Mesendoderm (in vitro differentiated cells): Measurements from ENCODE around the gene RNF187.

Experiments used
- DNase-seq: peaks from one replicate; pipeline ENCODE4 v3.0.0; 2013
- H2AK5ac ChIP-seq: 2 replicates; pipeline ENCODE4 v1.6.1; 2013; ENCODE audit warnings: low read length, inconsistent platforms
- H2BK120ac ChIP-seq: 2 replicates; pipeline ENCODE4 v1.6.1; 2013; ENCODE audit warnings: low read depth, mild to moderate bottlenecking, low read length, moderate library complexity, mixed read lengths
- H2BK15ac ChIP-seq: replicated peaks from 2 replicates; pipeline ENCODE4 v1.6.1; 2013; ENCODE audit warnings: low read depth, mild to moderate bottlenecking, moderate library complexity
- H2BK5ac ChIP-seq: 2 replicates; pipeline ENCODE4 v1.6.1; 2013; ENCODE audit warnings: low read length, inconsistent platforms
- H3K18ac ChIP-seq: 2 replicates; pipeline ENCODE4 v1.6.1; 2013; ENCODE audit warnings: mild to moderate bottlenecking, low read length, mixed read lengths
- H3K23ac ChIP-seq: one replicate; pipeline ENCODE4 v1.6.1; 2013; ENCODE audit warnings: low read length
- H3K27ac ChIP-seq: 2 replicates; pipeline ENCODE4 v1.5.1; 2013; ENCODE audit warnings: low read depth, mild to moderate bottlenecking, inconsistent platforms, low read length, moderate library complexity
- H3K27me3 ChIP-seq: 2 replicates; pipeline ENCODE4 v1.6.1; 2013; ENCODE audit warnings: low read length, control low read depth, mild to moderate bottlenecking, inconsistent platforms; ENCODE audit not compliant: insufficient read depth, poor library complexity
- H3K36me3 ChIP-seq: 2 replicates; pipeline ENCODE4 v1.6.1; 2013; ENCODE audit warnings: low read length, inconsistent platforms; ENCODE audit not compliant: control insufficient read depth, insufficient read depth
- H3K4ac ChIP-seq: one replicate; pipeline ENCODE4 v1.6.1; 2013; ENCODE audit warnings: low read depth, mild to moderate bottlenecking, low read length, moderate library complexity
- H3K4me1 ChIP-seq: 2 replicates; pipeline ENCODE4 v1.6.1; 2013; ENCODE audit warnings: low read depth, low read length, inconsistent platforms; ENCODE audit not compliant: control insufficient read depth
- H3K4me2 ChIP-seq: 2 replicates; pipeline ENCODE4 v1.6.1; 2013; ENCODE audit warnings: low read length
- H3K4me3 ChIP-seq: 2 replicates; pipeline ENCODE4 v1.5.1; 2013; ENCODE audit warnings: mild to moderate bottlenecking, low read length
- H3K56ac ChIP-seq: one replicate; pipeline ENCODE4 v1.6.1; 2013; ENCODE audit warnings: low read length
- H3K79me1 ChIP-seq: 2 replicates; pipeline ENCODE4 v1.6.1; 2013; ENCODE audit warnings: low read length, inconsistent platforms
- H3K79me2 ChIP-seq: 2 replicates; pipeline ENCODE4 v1.6.1; 2013; ENCODE audit warnings: mild to moderate bottlenecking, low read length; ENCODE audit not compliant: control insufficient read depth, insufficient read depth
- H3K9ac ChIP-seq: 2 replicates; pipeline ENCODE4 v1.6.1; 2013; ENCODE audit warnings: low read length, inconsistent platforms
- H4K5ac ChIP-seq: one replicate; pipeline ENCODE4 v1.6.1; 2013; ENCODE audit warnings: low read length
- H4K8ac ChIP-seq: one replicate; pipeline ENCODE4 v1.6.1; 2013; ENCODE audit warnings: low read depth, mild to moderate bottlenecking, control low read depth, low read length, moderate library complexity
- WGBS: extraction: QIAGEN DNeasy Blood & Tissue Kit; methylation state at CpG from one replicate; pipeline ENCODE4 v1.1.7; 2013; ENCODE audit warnings: low lambda C conversion rate, missing lambda C conversion rate; ENCODE audit not compliant: insufficient coverage; ENCODE audit errors: extremely low coverage; 5-methylcytosine and 5-hydroxymethylcytosine counted together

Gene RNF187

GRCh38 chr1:228510803-228511413 is 23.7 kb downstream of the RNF187 start:
- no peak overlapping the region for H3K23ac ChIP-seq
- H4K8ac ChIP-seq: no peak overlapping the region
- H2BK5ac ChIP-seq: no peak overlapping the region
- no peak overlapping the region for H3K27ac ChIP-seq
- no peak overlapping the region for H2BK15ac ChIP-seq
- no peak for DNase-seq
- WGBS: no CpG with 5 or more reads among the region's 3 CpGs
- no peak overlapping the region for H2AK5ac ChIP-seq
- H3K27me3 ChIP-seq: no peaks in the 10 kb centered on the region
- no peak overlapping the region for H3K18ac ChIP-seq
- no peak overlapping the region for H3K4ac ChIP-seq
- no peaks in the 10 kb centered on the region for H3K79me2 ChIP-seq
- H3K36me3 ChIP-seq: no peaks in the 10 kb centered on the region
- H3K79me1 ChIP-seq: no peaks in the 10 kb centered on the region
- H2BK120ac ChIP-seq: no peak overlapping the region
- H3K56ac ChIP-seq: no peak overlapping the region
- no peak overlapping the region for H4K5ac ChIP-seq
- no peak overlapping the region for H3K4me3 ChIP-seq
- H3K4me1 ChIP-seq: no peaks in the 10 kb centered on the region
- H3K4me2 ChIP-seq: no peak overlapping the region
- H3K9ac ChIP-seq: no peak overlapping the region

- no peaks in the 10 kb centered on the region for H3K79me1 ChIP-seq
- no peak overlapping the region for H2BK5ac ChIP-seq
- WGBS: no CpG with 5 or more reads among the region's 13 CpGs
- no peak overlapping the region for H3K56ac ChIP-seq
- H2AK5ac ChIP-seq: no peak overlapping the region
- H3K27ac ChIP-seq: no peak overlapping the region
- no peak overlapping the region for H2BK15ac ChIP-seq
- H2BK120ac ChIP-seq: no peak overlapping the region
- no peaks in the 10 kb centered on the region for H3K79me2 ChIP-seq
- H3K36me3 ChIP-seq: no peaks in the 10 kb centered on the region
- H4K5ac ChIP-seq: no peak overlapping the region
- H3K9ac ChIP-seq: no peak overlapping the region
- no peaks in the 10 kb centered on the region for H3K27me3 ChIP-seq
- H3K23ac ChIP-seq: no peak overlapping the region
- no peak overlapping the region for H3K4me3 ChIP-seq
- H3K18ac ChIP-seq: no peak overlapping the region
- H3K4ac ChIP-seq: no peak overlapping the region
- H3K4me1 ChIP-seq: no peaks in the 10 kb centered on the region
- H3K4me2 ChIP-seq: no peak overlapping the region
- DNase-seq: no peak
- no peak overlapping the region for H4K8ac ChIP-seq
These were observed 24.6 kb downstream of the RNF187 start for GRCh38 chr1:228511546-228512445.

- Histone ChIP-seq H3K18ac (no peak overlapping the region), H3K4me3 (no peak overlapping the region), H3K4me1 (no peaks in the 10 kb centered on the region), H3K79me2 (no peaks in the 10 kb centered on the region), H2BK120ac (no peak overlapping the region), H4K8ac (no peak overlapping the region), H2BK5ac (no peak overlapping the region), H3K23ac (no peak overlapping the region), H3K56ac (no peak overlapping the region), H3K79me1 (no peaks in the 10 kb centered on the region), H3K27ac (no peak overlapping the region), H3K36me3 (no peaks in the 10 kb centered on the region), H3K27me3 (no peaks in the 10 kb centered on the region), H3K4ac (no peak overlapping the region), H2AK5ac (no peak overlapping the region), H3K4me2 (no peak overlapping the region), H2BK15ac (no peak overlapping the region), H4K5ac (no peak overlapping the region), H3K9ac (no peak overlapping the region)
- WGBS: no CpG with 5 or more reads among the region's 4 CpGs
- no peak for DNase-seq
These were observed 25.6 kb downstream of the RNF187 start for GRCh38 chr1:228512781-228513198.

GRCh38 chr1:228513236-228513900 is 26.2 kb downstream of the RNF187 start:
- WGBS: no CpG with 5 or more reads among the region's 14 CpGs

GRCh38 chr1:228514421-228514820 is 27.2 kb downstream of the RNF187 start:
- Histone ChIP-seq H3K18ac (no peak overlapping the region), H3K27me3 (no peaks in the 10 kb centered on the region), H2AK5ac (no peak overlapping the region), H3K56ac (no peak overlapping the region), H2BK15ac (no peak overlapping the region), H2BK5ac (no peak overlapping the region), H3K9ac (no peak overlapping the region), H4K8ac (no peak overlapping the region), H3K23ac (no peak overlapping the region), H3K4me2 (no peak overlapping the region), H3K79me1 (no peaks in the 10 kb centered on the region), H3K27ac (no peak overlapping the region), H3K79me2 (no peaks in the 10 kb centered on the region), H3K4ac (no peak overlapping the region), H3K36me3 (no peaks in the 10 kb centered on the region), H3K4me3 (no peak overlapping the region), H3K4me1 (no peaks in the 10 kb centered on the region), H2BK120ac (no peak overlapping the region), H4K5ac (no peak overlapping the region)
- no peak for DNase-seq
- no CpG with 5 or more reads among the region's 7 CpGs for WGBS

More at GRCh38 chr1:228513236-228513900, 26.2 kb downstream of the RNF187 start:
- no peak overlapping the region for H2BK15ac ChIP-seq
- H3K4me2 ChIP-seq: no peak overlapping the region
- no peak overlapping the region for H4K5ac ChIP-seq
- H2BK120ac ChIP-seq: no peak overlapping the region
- no peak overlapping the region for H3K18ac ChIP-seq
- H4K8ac ChIP-seq: no peak overlapping the region
- H3K4ac ChIP-seq: no peak overlapping the region
- no peaks in the 10 kb centered on the region for H3K79me2 ChIP-seq
- H3K27me3 ChIP-seq: no peaks in the 10 kb centered on the region
- no peak overlapping the region for H2BK5ac ChIP-seq
- H3K9ac ChIP-seq: no peak overlapping the region
- H3K23ac ChIP-seq: no peak overlapping the region
- H2AK5ac ChIP-seq: no peak overlapping the region
- no peaks in the 10 kb centered on the region for H3K36me3 ChIP-seq
- no peak for DNase-seq
- no peak overlapping the region for H3K27ac ChIP-seq
- H3K4me1 ChIP-seq: no peaks in the 10 kb centered on the region
- no peaks in the 10 kb centered on the region for H3K79me1 ChIP-seq
- H3K4me3 ChIP-seq: no peak overlapping the region
- no peak overlapping the region for H3K56ac ChIP-seq
